ENCODE results near the gene AGAP4.
A peak's percentile ranks its signal among the peaks of the same experiment; 100 is the strongest.
"Not testable (repeated sequence)": the region's sequence is repeated elsewhere in the genome, so short reads cannot be mapped to it uniquely, and the experiment has no call there.

AGAP4 gene

DNA sequence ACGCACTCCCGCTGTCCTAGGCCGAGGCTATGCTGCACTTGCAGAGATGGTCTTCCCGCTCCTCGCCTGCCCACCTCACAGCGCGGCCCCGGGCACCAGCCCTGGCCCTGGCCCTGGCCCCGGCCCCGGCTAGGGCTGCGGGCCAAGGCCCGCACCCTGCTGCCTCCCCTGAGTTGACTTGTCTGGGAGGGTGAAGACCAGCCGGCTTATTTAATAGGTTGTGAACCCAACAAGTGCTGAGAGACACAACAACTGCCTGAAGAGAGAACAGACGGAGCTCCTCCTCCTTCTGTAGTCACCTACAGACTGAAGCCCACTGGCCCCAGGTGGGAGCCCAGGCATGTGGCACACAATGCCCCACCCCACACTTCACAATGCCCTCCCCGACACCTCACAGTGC, at the start of gene AGAP4:
Gene AGAP4, minus strand, starts transcription at position 101 of the 400 bp plus-strand sequence. CDS start 153 bp downstream, outside the sequence.
- DNase-seq: not testable (repeated sequence)

DNA sequence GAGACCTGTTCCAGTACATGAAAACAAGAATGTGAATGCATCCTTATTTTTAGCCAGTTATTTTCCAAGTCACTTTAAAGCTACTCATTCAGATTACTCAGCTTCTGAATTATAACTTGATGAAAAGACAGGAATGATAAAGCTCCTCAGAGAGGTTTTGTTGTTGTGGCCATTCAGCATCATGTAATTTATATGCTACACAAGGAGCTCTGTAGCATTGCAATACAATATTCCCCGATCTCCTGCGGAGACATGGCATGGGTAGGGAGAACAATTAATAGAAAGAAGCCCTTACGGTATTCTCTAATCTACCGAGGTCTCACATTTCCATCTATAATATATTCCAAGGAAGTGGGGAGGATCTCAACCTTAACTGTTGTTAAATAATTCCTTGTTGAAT, 43.4 kb upstream of the AGAP4 start:
- DNase-seq: not testable (repeated sequence)

DNA sequence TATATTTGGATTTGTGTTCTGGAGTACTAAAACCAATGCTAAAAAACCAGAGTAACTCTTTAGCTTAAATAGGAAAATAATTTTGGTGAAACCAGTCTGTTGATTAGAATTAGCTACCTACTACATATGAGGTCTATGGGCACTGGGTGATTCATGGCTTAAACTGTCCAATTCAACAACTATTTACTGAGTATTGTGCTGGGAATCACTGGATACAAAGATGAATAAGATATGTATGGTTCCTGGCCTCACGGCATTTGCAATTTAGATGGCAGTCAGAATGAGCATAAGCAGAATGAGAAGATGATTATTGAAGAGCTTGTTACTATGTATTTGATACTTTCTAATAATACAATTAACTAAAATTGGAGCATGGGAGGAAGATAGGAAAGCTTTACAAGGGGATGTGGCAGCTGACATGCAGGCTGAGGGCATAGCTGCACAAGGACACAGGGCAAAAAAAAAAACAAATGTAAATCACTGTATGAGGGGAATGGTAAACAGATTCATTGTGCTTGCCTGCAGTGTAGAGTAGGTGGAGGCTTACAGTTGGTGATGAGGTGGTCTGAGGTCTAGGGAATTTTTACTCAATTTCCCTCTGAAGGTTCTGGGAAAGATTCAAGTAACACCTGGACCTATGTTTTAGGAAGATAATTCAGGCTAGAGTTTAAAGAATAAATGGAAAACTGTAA, 42.4 kb upstream of the AGAP4 start:
- DNase-seq: not testable (repeated sequence)

DNA sequence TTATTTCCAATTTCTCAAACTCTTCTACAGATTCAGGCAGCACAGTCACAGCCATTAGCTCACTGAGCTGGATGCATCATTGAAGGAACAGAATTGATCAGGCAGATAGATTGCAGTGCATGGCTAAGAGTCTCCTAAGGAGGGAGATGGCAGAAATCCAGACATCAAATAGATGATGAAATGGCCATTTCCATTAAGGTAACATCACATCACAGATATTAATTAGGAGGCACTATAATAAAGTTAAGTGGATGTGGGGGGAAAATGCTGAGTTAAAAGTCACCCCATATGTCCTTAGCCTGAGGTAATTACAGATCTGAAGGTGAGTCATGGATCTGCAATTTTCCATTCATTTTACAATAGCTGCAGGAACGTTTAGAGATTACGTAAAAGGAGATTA, 35.6 kb upstream of the AGAP4 start:
- DNase-seq: not testable (repeated sequence)

DNA sequence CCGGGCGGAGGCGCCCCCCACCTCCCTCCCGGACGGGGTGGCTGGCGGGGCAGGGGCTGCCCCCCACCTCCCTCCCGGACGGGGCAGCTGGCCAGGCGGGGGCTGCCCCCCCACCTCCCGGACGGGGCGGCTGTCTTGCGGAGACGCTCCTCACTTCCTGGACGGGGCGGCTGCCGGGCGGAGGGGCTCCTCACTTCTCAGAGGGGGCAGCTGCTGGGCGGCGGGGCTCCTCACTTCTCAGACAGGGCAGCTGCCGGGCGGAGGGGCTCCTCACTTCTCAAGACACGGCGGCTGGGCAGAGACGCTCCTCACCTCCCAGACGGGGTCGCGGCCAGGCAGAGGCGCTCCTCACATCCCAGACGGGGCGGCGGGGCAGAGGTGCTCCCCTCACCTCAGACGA, 18.1 kb upstream of the AGAP4 start:
- DNase-seq: not testable (repeated sequence)

DNA sequence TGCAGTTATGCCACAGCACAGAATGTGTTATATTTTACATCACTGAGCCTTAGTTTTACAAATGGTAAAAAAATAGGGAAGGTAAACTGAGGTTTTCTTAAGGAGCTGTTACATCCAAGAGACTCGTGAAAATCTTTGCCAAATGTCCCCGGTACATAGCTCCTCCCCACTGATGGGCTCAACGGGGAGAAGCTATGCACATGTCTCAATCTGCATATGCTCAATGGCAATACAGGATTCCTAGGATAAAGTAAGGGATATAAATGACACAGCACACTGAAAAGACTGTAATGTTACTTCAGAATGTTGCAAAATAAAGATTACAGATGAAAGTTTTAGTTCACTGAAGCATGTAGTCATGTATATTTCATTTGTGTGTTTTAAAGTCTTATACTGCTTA, 17.0 kb upstream of the AGAP4 start:
- not testable (repeated sequence) for DNase-seq

DNA sequence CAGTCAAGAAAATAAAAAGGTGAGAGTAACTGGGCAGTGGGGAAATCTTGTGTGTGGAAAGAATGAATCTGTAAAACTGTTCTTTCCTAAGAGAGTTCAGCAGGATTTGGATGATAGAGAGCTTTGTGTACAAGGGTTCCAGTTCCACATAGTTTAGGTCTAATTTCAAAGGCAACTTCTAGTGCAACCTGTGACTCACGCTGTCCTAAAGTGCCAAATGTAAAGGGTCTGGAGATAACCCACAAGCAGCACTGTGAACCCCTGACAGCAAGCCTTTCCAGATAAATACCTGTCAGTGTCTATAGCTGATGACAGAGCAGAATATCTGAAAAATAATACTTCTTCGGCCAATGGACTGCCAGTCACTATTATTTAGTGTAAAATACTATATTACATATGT, 16.3 kb upstream of the AGAP4 start:
- DNase-seq: not testable (repeated sequence)

DNA sequence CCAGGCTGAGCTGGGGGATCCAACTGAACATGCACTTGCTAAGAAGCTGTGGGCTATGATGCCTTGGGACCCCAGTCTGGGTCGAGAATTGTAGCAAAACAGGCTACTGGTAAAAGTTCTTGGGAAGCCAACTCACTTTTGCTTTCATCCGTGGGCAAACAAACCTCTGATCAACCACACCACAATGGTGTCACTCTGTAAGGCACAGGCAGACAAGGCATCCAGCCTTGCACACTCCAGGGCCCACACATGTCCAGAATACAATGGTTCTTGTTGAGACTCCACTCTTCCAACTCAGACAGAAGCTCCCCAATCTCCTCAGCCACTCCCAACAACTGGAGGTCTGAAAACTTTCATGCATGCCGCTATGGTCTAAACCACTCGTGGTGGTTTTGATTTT, 10.6 kb upstream of the AGAP4 start:
- DNase-seq: not testable (repeated sequence)

DNA sequence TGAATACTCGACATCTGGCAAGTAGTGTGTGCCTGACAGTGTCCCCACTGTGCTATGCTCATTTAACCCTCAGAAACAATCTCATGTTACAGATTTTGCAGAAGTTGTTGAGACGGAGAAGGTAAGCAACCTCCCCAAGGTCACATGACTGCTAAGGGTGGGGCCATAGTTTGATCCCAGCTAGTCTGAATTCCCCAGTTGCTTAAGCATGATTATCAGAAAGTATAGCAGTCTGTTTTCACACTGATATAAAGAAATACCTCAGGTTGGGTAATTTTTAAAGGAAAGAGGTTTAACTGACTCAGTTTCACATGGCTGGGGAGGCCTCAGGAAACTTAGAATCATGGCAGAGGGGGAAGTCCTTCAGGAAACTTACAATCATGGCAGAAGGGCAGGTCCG, 1.2 kb upstream of the AGAP4 start:
- DNase-seq: not testable (repeated sequence)

DNA sequence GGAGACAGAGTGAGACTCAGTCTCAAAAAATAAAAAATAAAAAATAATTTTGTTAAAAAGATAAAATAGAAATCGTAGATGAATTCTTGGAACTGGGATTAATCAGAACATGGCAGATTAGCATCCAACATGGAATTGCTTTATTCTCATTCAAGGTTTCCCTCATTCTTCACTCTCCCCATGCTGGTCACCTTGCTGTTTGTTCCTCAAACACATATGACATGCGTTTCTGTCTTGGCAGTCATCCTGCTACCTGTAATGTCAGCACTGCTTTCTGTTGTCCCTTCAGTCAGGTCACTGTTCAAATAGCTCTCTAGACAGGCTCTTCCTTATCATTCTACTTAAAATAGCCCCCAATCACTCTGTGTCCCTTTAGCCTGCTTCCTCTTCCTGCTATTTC, 24.4 kb downstream of the AGAP4 start:
- DNase-seq: not testable (repeated sequence)

DNA sequence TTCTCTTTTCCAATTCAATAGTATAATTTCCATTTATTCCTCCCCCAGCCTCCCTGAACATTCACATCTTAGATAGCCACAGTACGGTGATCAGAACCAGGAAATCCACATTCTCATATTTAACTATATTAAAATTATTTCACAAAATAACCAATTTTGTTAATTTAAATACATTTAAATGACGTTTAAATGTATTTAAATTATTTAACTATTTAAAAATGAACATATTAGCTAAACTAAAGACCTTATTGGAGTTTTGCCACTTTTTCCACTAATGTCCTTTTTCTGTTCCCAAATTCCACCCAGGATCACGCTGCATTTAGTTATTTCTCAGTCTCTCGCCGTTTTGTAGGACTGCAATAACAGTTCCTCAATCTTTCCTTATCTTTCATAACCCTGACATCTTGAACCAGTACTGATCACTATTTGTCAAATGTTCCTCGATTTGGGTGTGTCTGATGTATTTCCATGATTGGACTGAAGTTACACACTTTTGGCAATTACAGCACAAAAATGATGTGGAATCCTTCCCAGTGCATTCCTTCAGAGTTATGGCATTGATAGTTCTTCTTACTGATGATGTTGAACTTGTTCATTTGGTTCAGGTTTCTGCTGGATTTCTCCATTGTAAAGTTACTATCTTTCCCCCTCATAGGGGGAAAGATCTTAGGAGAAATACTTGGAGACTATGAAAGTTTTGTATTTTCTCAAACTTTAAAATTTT, 27.0 kb downstream of the AGAP4 start:
- not testable (repeated sequence) for DNase-seq

DNA sequence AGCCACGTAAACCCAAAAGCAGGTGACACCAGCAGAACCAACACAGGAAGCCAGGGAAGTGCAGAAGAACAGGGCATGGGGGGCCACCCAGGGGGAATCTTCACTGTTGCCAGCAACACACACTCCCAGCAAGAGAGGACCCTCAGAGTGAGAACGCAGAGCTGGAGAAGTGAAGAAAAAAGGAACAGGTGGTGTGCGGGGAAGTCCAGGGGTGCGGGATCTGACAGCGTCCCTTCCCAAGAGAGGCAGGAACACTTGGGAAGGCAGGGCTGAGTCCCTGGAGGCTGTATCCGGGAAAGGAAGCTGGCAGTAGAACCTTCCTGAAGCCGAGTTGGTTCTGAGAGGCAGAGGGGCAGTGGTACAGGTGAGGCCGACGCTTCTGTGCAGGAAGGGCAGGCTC, 27.7 kb downstream of the AGAP4 start:
- DNase-seq: no peak

DNA sequence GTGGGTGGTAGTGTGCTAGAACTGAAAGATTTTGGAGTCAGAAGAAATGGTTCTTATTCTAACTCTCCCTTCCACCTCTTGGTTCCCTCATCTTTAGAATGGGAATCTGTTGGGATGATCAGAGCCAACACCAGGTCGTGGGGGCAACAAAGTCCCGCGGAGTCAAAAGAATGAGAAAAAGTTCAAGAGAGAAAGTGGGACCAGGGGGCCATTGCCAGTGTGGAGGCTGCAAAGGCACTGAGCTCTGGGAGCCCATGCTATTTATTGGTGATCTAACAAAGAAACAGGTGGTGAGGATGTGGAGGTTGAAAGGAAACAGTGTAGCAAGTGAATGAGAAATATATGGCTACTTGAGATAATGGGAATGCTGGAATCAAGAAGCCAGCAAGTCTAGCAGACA, 29.4 kb downstream of the AGAP4 start:
- DNase-seq: no peak

DNA sequence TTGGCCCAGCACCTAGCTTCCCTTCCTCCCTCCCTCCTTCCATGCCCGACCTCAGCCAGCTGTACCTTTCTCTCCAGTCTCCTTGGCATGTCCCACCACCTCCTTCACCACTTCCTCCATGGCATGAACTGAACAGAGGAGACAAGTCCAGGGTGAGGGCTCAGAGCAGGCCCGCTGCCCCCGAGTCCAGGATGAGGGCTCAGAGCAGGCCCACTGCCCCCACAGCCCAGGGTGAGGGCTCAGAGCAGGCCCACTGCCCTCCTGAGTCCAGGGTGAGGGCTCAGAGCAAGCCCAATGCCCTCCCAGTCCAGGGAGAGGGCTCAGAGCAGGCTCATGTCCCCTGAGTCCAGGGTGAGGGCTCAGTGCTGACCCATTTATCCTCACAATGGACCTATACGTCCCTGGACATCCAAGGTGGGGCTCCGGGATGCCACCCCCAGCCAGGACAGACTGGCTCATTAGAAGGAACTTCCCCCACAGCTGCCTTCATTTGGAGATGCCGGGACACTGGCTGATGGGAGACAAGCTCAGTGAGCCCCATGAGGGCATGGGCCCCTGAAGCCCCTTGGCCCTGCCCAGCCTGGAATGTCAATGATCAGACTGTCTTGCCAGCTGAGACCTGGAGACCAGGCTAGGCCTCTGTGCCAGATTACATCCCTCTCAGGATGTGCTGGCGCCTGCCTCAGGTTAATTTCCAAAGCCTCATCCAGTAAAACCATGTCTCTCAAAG, 30.0 kb downstream of the AGAP4 start:
- DNase-seq: no peak

DNA sequence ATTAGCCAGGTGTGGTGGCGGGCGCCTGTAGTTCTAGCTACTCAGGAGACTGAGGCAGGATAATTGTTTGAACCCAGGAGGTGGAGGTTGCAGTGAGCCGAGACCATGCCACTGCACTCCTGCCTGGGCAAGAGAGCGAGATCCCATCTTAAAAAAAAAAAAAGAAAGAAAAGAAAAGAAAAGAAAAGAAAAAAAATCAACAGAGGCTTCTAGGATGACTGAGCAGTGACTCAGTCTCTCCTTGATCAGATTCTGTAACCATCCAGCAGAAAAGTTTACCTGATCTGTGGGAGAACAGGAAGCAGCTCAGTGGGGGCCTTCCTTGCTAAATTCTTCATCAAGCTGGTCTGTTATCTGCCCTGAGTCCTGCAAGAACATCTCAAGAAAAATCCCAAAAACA, 33.2 kb downstream of the AGAP4 start:
- DNase-seq: not testable (repeated sequence)

DNA sequence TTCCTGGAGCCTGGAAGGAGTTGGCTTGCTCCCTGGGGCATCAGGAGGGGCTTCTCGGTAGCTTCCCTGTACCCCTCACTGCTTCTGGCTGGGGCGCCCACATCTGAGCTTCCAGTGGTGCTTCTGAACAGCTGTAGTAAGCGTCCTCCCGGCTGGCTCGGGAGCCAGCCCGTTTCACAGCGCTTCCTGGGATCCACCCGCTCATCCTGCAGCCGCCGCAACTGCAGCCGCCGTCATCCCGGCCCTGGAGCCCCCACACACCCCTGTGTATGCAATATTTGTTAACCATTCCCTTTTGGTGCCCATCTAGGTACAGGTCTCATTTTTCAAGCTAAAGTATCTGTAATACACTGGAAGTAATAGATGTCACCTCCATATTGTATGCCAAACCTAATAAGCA, 34.3 kb downstream of the AGAP4 start:
- DNase-seq: not testable (repeated sequence)

DNA sequence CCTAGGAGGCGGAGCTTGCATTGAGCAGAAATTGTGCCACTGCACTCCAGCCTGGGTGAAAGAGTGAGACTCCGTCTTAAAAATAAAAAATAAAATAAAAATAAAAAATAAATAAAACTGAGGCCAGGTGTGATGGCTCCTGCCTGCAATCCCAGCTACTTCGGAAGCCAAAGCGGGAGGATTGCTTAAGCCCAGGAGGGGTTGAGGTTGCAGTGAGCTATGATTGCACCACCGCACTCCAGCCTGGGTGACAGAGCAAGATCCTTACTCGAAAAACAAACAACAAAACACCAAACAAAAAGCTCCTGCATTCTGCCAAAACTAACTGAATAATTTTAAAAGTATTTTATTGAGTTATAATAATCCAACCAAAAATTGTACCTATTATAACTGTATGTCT, 36.2 kb downstream of the AGAP4 start:
- no peak for DNase-seq

DNA sequence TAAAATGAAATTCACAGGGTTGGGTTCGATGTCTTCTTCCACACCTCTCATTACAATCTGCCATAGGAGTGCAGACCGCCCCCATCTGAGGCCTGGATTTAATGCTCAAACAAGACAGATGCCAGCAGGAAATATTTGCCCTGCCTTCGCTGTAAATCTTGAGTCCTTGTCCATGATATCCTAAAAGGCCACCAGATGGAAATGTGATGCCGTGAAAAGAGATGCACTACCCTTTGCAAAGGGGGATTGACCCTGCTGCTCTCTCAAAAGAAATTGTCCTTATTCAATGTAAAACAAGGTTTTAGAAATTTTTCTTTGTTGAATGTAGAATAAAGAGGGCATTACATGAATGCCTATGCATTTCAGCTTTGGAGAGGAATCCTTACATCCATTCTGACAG, 37.5 kb downstream of the AGAP4 start:
- no peak for DNase-seq

DNA sequence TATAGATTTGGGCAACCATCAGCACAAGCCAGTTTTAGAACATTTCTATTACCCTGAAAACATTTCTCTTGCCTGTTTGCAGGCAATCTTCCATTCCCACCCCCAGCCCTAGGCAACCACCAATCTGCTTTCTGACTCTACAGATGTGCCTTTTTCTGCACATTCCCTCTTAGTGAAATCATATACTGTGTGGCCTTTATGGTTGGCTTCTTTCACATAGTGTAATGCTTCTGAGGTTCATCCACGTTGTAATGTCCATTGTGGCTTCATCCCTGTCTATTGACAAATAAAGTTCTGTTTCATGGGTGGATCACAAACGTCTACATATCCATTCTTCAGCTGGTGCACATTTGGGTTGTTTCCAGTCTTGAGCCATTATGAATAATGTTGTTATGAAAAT, 42.3 kb downstream of the AGAP4 start:
- not testable (repeated sequence) for DNase-seq

DNA sequence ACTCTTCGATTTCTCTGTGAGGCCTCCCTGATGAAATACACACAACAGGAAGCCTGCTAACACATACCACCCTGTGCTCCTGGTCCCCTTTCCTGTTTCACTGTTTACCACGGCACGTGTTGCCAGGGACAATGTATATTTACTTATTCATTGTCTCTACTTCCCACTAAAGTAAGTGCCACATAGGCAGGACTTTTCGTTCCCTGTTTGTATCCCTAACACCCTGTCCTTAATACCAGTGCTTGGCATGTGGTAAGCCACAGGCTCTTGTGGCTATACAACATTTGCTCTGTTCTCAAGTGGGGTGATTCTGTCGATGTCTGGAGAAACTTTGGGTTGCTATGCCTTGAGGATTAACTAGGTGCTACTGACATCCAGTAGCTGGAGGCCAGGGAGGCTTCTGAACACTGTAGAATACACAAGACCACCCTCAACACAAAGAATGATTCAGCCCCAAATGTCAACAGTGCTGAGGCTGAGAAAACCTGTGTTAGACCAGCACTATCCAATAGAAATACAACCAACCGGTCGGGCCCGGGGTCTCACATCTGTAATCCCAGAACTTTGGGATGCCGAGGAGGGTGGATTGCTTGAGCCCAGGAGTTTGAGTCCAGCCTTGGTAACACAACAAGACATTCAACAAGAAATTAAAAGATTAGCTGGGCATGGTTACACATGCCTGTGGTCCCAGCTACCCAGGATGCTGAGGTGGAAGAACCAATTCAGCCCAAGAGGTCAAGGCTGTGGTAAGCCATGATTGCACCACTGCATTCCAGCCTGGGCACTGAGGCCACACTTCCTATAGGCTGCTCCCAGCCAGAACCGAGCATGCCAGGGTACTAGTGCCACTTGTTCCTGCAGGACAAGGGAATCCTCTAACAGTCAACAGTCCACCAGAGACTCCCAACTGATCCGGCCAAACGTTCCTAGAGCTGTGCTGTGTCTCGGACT, 44.0 kb downstream of the AGAP4 start:
- peak; percentile 25 for DNase-seq

DNA sequence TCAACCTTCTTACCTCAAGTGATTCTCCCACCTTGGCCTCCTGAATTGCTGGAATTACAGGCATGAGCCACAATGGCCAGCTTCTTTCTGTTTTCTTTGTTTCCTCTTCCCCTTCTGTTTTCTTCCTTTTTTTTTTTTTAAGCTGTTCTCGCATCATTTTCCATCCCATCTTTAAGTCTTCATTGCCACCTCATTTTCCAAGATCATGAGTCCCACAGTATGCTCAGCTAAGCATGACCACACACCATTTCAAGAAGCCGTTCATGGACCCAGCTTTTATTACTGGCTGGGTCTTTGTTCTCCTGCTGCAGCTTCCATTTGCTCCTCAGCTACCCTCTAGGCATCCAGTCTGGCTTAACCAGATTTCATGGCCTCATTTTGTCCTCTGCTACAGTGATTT, 52.5 kb downstream of the AGAP4 start:
- DNase-seq: not testable (repeated sequence)

DNA sequence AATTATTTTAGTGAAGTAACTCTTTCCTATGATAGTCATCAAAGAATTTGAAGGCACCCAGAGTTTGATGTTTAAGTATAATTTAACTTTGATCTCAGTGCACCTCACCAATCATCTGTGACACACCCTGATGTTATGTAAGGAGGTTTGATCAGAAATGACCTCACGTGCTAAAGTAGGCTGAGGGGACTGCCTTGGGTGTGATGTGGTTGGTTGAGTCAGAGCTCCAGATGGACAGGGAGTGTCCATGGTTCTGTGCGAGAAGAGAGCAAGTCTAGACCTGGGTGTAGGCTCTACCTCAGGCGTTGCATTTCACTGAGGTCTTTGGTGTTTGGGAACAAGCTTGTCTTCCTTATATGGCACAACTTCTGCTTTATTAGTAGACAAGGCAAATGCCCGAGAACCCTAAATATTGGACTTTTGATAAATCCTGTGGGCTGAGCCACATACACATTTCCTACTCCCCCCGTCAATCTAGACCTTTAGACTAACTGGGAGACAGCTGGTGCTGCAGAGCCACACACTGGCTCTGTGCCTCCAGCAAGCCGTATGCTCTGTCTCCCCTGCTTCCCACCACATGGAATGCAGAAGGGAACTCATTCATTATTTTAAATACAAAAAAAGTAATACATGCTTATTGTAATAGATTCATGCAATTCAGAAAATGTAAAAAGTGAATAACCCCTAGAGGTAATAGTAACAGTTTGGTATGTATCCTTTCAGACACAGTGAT, 56.4 kb downstream of the AGAP4 start:
- not testable (repeated sequence) for DNase-seq

All from T1000 (cell line).